H1 (cell line): ENCODE data around the gene SP1.

Source experiments
- CBX8 ChIP-seq: fragments of 300-800, 300-1000 bp; sonication (generic); IDR thresholded peaks from 2 replicates; pipeline ENCODE4 v1.7.1; 2016; ENCODE audit warnings: low read depth, low read length, borderline replicate concordance
- CHD2 ChIP-seq: IDR thresholded peaks from 2 replicates; pipeline ENCODE4 v1.6.1; 2012; ENCODE audit warnings: low read length, improper control_type of control experiment
- EP300 ChIP-seq, 2 experiments: IDR thresholded peaks; 1 replicate in 1 of 2; 2 replicates in 1 of 2; pipeline ENCODE4 v1.6.1; 2011 to 2012; ENCODE audit warnings: low read depth in 2 of 2, low read length in 2 of 2, mild to moderate bottlenecking in 2 of 2, borderline replicate concordance in 1 of 2, inconsistent platforms in 1 of 2, moderate library complexity in 1 of 2
- POLR2A ChIP-seq, 2 experiments: IDR thresholded peaks; 1 replicate in 1 of 2; 2 replicates in 1 of 2; pipeline ENCODE4 v1.6.1; 2011; ENCODE audit warnings: low read depth in 2 of 2, low read length in 2 of 2, mild to moderate bottlenecking in 2 of 2; ENCODE audit errors: control extremely low read depth in 1 of 2
- SUZ12 ChIP-seq: fragments of 200-600 bp; sonication (generic); IDR thresholded peaks from 2 replicates; pipeline ENCODE4 v1.6.1; 2012; ENCODE audit warnings: mild to moderate bottlenecking, inconsistent platforms, low read length, moderate library complexity, mixed read lengths
- TF ChIP-seq, protein P1 (sequence below), 3 experiments: IDR thresholded peaks; 1 replicate in 2 of 3; 2 replicates in 1 of 3; pipeline versions ENCODE4 v1.5.1 to v1.6.1; 2011; ENCODE audit warnings: low read length in 3 of 3, mild to moderate bottlenecking in 3 of 3, inconsistent platforms in 2 of 3, low read depth in 1 of 3, moderate library complexity in 1 of 3; ENCODE audit not compliant: insufficient read depth in 1 of 3; ENCODE audit errors: control extremely low read depth in 1 of 3
- TF ChIP-seq, protein P2 (sequence below): IDR thresholded peaks from 2 replicates; pipeline ENCODE4 v1.6.1; 2011; ENCODE audit warnings: low read depth, mild to moderate bottlenecking, low read length; ENCODE audit not compliant: insufficient read depth

DNA sequence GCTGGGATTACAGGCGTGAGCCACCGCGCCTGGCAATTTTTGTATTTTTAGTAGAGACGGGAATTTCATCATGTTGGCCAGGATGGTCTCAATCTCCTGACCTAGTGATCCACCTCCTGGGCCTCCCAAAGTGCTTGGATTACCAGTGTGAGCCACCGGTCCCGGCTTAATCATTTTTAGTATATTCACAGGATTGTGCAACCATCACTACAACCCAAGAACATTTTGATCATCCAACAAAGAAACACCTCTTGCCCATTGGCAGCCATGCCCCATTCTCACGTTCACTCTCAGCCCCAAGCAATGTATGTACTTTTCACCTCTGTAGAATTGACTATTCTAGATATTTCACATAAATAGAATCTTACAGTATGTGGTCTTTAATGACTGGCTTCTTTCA is 19.9 kb downstream of the SP1 start:
- TF ChIP-seq POLR2A (IDR thresholded peaks at IDR 0.05; ENCODE audit: control extremely low read depth in 1 of 2, low read depth in 2 of 2, low read length in 2 of 2) = no peak
- no peak for TF ChIP-seq CBX8
- TF ChIP-seq, protein P1, sequence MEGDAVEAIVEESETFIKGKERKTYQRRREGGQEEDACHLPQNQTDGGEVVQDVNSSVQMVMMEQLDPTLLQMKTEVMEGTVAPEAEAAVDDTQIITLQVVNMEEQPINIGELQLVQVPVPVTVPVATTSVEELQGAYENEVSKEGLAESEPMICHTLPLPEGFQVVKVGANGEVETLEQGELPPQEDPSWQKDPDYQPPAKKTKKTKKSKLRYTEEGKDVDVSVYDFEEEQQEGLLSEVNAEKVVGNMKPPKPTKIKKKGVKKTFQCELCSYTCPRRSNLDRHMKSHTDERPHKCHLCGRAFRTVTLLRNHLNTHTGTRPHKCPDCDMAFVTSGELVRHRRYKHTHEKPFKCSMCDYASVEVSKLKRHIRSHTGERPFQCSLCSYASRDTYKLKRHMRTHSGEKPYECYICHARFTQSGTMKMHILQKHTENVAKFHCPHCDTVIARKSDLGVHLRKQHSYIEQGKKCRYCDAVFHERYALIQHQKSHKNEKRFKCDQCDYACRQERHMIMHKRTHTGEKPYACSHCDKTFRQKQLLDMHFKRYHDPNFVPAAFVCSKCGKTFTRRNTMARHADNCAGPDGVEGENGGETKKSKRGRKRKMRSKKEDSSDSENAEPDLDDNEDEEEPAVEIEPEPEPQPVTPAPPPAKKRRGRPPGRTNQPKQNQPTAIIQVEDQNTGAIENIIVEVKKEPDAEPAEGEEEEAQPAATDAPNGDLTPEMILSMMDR (IDR thresholded peaks at IDR 0.05; ENCODE audit: control extremely low read depth in 1 of 3, insufficient read depth in 1 of 3, low read depth in 1 of 3, low read length in 3 of 3) = no peak
- no peak for TF ChIP-seq SUZ12
- TF ChIP-seq CHD2 = no peak
- TF ChIP-seq EP300 (IDR thresholded peaks at IDR 0.05; ENCODE audit: borderline replicate concordance in 1 of 2, low read depth in 2 of 2, low read length in 2 of 2) = no peak
- TF ChIP-seq, protein P2, sequence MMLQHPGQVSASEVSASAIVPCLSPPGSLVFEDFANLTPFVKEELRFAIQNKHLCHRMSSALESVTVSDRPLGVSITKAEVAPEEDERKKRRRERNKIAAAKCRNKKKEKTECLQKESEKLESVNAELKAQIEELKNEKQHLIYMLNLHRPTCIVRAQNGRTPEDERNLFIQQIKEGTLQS = no peak
